Brain microvascular endothelial cell (primary cell): ENCODE measurements around the gene AFF3.
"Not testable (repeated sequence)": the region's sequence is repeated elsewhere in the genome, so short reads cannot be mapped to it uniquely, and the experiment has no call there.

ENCODE experiments used
- DNase-seq: peaks from one replicate; pipeline ENCODE4 v3.0.0-alpha.2; 2020
- H3K27ac ChIP-seq: fragments of 250-450 bp; sonication (Bioruptor Pico); 2 replicates; pipeline ENCODE4 v1.5.1; 2020; ENCODE audit warnings: mild to moderate bottlenecking, moderate library complexity
- H3K27me3 ChIP-seq: fragments of 250-450 bp; sonication (Bioruptor Pico); replicated peaks from 2 replicates; pipeline ENCODE4 v1.5.1; 2020; ENCODE audit warnings: mild to moderate bottlenecking
- H3K36me3 ChIP-seq: fragments of 250-450 bp; sonication (Bioruptor Pico); replicated peaks from 2 replicates; pipeline ENCODE4 v1.5.1; 2020; ENCODE audit warnings: mild to moderate bottlenecking
- H3K4me3 ChIP-seq: 2 replicates; pipeline ENCODE4 v1.5.1; 2011; ENCODE audit warnings: low read depth, mild to moderate bottlenecking, control low read depth, low read length, moderate library complexity
- in situ Hi-C: cut with HindIII; loops from 2 replicates; pipeline ENCODE4 v1.10.0; 2017; ENCODE audit warnings: low sequenced_read_pairs, low pct_ligation_motif_present
- TF ChIP-seq, protein P1 (sequence below): IDR thresholded peaks from 2 replicates; pipeline ENCODE4 v1.5.1; 2011; ENCODE audit warnings: low read depth, mild to moderate bottlenecking, moderate library complexity, low read length, control low read depth, inconsistent platforms; ENCODE audit errors: missing control alignments

The AFF3 gene

DNA sequence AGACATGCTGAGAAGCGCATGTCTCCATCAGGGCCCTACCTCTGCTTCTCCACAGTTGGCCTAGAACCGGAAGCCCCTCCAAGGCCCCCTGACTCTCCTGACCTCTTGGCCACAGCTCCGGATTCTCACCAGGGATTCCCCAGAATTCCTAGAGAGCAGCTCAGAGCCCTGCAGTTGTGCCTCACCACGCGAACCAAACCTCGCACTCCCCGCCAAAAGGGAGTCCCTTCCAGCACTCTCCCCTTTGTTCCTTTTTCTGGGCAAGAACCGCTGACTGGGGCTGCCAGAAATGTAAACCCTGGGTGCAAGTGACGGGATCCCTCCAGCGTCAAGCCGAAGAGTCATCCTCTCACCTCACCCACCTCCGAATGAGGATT lies 36.7 kb downstream of the AFF3 start:
- peak overlapping the region; percentile 62 for H3K4me3 ChIP-seq
- TF ChIP-seq, protein P1, sequence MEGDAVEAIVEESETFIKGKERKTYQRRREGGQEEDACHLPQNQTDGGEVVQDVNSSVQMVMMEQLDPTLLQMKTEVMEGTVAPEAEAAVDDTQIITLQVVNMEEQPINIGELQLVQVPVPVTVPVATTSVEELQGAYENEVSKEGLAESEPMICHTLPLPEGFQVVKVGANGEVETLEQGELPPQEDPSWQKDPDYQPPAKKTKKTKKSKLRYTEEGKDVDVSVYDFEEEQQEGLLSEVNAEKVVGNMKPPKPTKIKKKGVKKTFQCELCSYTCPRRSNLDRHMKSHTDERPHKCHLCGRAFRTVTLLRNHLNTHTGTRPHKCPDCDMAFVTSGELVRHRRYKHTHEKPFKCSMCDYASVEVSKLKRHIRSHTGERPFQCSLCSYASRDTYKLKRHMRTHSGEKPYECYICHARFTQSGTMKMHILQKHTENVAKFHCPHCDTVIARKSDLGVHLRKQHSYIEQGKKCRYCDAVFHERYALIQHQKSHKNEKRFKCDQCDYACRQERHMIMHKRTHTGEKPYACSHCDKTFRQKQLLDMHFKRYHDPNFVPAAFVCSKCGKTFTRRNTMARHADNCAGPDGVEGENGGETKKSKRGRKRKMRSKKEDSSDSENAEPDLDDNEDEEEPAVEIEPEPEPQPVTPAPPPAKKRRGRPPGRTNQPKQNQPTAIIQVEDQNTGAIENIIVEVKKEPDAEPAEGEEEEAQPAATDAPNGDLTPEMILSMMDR = no peak
- H3K27me3 ChIP-seq = no peaks in the 10 kb centered on the region
- H3K36me3 ChIP-seq = no peaks in the 10 kb centered on the region
- no peak overlapping the region for H3K27ac ChIP-seq
- in situ Hi-C loops = no loop called here
- DNase-seq = no peak

DNA sequence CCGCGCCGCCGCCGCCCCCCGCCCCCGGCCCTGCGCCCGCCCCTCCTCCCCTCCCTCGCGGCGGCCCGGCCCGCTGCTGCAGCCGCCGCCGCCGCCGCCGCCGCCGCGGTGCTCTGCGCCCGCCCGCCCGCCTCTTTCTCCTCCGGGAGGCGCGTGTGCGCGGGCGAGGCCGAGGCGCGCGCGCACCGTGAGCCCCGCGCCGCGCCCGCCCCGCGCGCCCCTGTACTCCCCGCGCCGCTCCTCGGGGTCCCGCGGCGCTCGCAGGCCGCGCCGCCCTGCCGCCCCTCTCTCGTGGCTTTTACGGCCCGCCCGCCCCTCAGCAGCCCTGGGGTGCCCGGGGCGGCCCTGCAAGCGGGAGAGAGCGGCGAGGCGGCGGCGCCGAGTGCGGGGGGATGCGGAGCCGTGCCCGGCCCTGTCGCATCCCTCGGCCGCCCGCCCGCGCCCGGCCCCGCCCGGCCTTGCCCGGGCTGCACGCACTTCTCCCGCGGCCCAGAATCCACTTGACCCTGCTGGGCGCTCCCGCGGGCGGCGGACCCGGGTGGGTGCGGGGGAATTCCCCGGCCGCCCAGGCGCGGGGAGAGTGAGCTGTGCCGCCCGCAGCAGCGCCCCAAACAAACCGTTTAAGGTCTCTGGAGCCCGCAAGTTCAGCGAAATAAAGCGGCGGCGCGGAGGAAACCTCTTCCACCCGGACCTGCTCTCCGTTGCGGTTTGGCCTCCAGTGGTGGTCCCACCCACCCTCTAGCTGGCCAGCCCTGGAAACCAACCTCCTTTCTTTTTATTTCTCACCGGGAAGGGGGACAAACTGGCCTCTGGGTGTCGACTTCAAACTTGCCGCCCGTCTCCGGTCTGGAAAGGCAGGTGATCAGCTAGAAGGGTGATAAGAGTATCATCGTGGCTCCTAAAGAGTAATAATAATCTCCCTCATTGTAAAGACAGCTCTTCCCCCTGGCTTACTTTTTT lies 37.4 kb downstream of the AFF3 start:
- Histone ChIP-seq H3K36me3 (no peaks in the 10 kb centered on the region), H3K27me3 (no peaks in the 10 kb centered on the region), H3K27ac (no peak overlapping the region), H3K4me3 (peak overlapping the region; percentile 62)
- TF ChIP-seq, protein P1 = no peak
- no peak for DNase-seq
- in situ Hi-C loops = no loop called here

DNA sequence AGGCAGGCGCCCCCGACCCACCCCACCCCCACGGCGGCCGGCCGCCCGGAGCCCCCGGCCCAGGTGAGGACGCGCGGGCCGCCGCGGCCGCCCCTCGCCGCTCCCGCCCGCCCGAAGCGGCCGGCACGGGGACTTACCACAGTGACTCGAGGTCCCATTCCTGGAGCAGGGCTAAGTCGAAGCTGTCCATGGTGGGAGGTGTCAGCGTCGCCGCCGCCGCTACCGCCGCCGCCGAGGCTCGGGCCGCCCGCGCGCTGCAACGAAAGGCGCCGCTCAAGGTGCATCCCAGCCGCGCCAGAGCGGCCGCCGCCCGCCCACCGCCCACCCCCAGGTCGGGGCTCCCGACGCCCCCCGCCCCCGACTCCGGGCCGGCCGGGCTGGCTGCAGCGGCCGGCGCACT lies 38.1 kb downstream of the AFF3 start:
- H3K27ac ChIP-seq, DNase-seq, in situ Hi-C loops, H3K27me3 ChIP-seq, H3K36me3 ChIP-seq: not testable (repeated sequence)
- H3K4me3 ChIP-seq = peak overlapping the region; percentile 43

DNA sequence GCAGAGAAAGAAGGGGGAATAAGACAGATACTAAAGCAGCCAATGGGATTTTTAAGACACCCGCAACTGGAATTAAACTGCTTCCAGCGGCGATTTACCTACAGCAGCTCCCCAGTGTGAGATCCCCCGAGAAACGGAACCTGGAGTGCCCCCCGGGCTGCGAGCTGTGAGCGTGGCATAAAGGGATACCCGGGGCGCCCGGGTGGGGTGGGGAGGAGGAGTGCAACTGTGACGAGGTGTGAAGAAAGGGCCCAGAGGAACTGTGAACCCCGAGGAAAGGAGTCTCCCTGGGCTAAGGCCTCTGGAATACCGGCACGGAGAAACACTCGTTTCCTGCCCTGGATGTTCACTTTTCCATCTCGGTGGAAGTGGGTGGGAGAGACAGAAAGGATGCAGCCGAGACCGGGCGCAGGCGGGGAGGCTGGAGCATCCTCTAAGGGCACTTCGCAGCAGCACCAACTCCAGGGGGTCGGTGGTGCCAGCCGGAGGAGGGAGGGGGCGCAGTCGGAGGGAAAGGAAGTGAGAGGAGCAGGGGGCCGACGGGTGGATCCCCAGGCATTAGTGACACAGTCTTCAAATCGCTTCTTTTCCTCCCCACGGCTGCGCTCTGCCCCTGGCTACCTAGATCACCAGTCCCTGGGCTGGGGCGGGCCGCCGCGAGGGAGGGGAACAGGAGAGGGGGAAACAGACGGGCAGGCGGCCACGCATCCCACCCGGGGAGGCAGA lies 38.7 kb downstream of the AFF3 start:
- peak overlapping the region; percentile 43 for H3K4me3 ChIP-seq
- DNase-seq, in situ Hi-C loops: not testable (repeated sequence)

DNA sequence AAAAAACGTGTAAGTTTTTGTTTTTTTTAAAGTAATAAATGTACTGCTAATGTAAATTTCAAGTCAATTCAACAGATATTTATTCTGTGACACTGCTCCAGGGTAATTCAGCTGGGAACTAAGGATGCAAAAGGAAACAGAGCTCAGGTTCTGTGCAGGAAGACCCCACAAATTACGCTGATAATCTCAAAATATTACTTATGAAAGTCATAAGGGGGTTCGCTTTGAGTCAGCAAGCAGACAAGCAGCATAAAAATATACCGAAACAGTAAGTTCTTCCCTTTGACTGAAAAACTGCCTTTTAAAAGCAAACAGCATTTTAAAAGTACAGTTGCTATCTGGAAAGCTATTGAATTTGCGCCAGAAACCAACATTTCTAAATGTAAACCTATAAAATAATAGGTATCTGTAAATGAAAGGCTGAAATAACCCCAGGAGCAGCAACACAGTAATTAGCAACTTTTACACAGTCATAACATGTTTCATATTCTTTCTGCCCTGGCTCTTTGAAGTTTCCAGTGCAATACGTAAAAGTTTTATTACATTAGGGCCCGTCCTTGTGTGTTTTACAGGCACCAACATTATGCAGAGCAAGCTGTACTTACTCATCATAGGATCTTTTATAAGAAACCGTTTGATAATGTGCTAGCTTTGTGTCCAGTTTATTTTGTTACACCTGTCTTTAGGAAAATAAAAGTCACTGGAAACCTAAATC lies 39.8 kb downstream of the AFF3 start:
- H3K36me3 ChIP-seq, H3K27ac ChIP-seq, in situ Hi-C loops, H3K27me3 ChIP-seq, H3K4me3 ChIP-seq, DNase-seq: not testable (repeated sequence)

More for the DNA sequence above, 38.7 kb downstream of the AFF3 start:
- H3K27ac ChIP-seq, H3K36me3 ChIP-seq, H3K27me3 ChIP-seq: not testable (repeated sequence)

DNA sequence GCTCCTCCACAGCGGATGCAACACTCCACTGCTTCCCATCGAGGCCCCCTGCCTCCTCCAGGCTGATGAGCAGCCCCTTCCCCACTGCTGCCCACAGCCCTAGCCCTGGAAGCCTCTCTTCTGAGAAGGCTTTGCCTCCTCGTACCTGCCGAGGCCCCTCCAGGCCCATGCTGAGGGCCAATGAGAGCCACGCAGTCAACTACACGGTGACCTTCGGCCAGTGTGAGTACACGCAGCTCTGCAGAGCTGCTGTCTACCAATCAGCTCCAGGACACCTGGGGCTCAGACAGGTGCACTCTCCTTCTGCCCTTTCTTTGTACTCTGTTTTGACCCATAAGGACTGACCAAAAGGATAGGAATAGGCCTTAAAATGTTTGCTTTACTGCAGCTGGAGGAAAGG lies 43.5 kb downstream of the AFF3 start:
- H3K4me3 ChIP-seq, in situ Hi-C loops, H3K36me3 ChIP-seq, H3K27me3 ChIP-seq, DNase-seq, H3K27ac ChIP-seq: not testable (repeated sequence)

DNA sequence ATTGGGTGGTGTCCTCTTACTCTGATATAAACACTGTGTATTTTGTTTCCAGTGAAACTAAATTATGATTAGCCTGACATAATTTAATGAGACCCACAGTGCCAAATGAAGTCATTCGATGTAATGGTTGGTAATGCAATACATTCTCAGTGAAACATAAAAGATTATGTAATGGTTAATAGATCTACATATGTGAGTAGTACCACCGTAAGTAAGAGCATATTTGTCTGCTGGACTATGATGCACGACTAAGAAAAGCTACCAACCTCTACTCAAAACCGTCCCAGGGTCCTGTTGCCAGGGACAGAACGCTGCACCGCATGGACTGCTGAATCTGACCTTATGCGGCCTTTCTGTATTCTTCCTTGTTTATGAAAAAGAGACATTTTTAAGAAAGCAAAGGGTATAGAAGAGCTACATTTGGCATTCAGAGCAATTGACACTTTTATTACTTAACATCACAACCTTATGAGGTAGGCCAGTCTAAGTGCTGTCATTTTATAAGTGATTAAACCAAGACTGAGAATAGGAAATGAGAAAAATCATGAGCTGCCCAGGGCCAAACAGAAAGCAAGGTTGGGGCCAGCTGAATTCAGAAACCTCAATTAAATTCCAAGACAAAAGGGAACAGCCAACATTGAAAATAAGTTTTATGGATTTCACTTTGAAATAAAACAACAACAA lies 44.6 kb downstream of the AFF3 start:
- in situ Hi-C loops, H3K36me3 ChIP-seq, DNase-seq, H3K27me3 ChIP-seq, H3K27ac ChIP-seq, H3K4me3 ChIP-seq: not testable (repeated sequence)

DNA sequence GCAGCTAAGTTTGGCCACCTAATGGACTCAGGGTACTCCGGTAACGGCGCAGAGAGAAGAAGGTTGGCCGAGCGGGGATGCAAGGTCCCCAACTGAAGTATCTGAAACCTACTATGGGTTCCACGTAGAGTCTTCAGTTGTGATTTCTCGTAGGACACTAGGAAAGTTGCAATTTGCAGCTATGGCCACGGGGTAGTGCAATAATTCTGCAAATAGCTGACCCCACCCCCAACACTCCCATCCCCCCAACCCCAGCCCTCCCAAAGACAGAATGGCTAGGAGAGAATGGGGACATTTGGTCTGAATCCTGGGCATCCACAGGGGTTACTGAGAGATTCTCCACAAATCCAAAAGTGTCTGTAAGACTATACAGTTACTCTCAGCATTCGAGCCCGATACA lies 46.5 kb downstream of the AFF3 start:
- H3K4me3 ChIP-seq, H3K27ac ChIP-seq, H3K27me3 ChIP-seq, in situ Hi-C loops, H3K36me3 ChIP-seq, DNase-seq: not testable (repeated sequence)

DNA sequence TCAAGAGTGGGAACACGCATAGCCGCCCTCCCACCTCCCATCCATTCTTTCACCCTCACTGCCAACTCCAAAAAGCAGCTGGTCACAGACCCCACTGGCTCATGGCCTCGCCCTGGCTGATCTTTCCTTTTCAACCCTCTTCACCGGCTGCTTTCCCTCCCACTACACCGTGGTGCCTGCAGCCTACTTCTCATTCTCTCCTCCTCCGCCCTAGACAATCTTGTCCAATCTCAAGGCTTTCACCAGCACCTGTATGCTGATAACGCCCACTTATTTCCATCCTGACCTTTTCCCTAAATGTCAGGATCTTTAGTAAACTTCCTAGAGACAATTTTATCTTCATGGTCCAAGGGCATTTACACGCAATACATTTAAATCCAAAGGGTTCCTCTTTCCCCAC lies 50.6 kb downstream of the AFF3 start:
- DNase-seq, in situ Hi-C loops, H3K27me3 ChIP-seq, H3K36me3 ChIP-seq, H3K4me3 ChIP-seq, H3K27ac ChIP-seq: not testable (repeated sequence)

DNA sequence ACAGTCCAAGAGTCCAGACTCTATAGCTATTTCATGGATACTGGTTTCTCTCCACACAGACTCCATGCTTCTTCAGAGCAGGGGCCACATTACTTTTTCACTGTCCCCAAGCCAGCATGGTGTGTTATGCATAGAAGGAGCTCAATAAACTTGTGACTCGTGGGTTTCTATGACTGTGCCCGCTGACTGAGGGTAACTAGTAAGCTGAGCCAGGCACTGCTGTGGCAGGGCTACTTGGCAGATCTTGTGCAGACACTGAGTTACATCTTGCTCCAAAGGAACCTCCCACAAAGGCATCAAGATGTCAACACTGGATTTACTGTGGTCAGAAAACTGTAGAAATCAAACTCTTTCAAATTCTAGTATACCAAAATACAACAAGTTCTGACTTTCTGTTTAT lies 56.6 kb downstream of the AFF3 start:
- H3K27ac ChIP-seq, DNase-seq, H3K36me3 ChIP-seq, H3K27me3 ChIP-seq, H3K4me3 ChIP-seq, in situ Hi-C loops: not testable (repeated sequence)

DNA sequence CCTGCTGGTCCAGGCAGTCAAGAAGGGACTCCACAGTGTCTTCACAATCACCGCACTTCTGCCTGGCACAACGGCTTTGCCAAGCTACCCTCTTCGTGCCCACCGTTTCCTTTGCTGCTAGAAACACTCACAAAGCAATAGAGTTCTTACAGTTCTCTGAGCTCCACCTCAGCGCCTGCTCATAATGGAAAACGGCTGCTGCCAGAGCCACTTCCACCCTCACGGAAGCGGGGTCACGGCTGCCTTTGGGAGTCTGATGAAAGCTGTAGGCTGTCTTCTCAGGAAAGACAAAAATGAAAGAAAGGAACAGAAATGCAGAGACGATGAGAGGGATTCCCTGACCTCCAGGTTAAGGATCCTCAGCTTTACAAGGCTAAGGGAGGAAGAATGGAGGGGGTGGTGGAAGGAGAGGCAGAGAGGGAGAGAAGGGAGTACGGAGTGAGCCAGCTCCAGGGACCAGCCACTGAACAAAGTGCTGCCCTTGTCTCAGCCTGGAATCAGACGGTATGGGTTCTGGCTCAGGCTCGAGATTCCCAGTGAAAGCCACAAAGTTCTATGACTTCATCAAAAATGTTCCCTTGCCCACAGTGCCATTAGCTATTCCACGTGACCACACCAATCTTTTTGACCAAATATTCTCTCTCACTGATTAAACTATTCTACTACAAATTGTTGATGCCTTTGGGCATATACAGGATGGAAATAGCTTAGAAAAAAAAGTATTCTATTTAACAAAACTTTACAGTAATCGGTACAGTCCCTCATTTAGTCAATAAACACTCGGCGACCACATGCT lies 58.8 kb downstream of the AFF3 start:
- DNase-seq, H3K4me3 ChIP-seq, in situ Hi-C loops, H3K27ac ChIP-seq, H3K36me3 ChIP-seq, H3K27me3 ChIP-seq: not testable (repeated sequence)
